GM21825 (cell line): ENCODE data around the gene SPATA6.
"Not testable (repeated sequence)": the region's sequence is repeated elsewhere in the genome, so short reads cannot be mapped to it uniquely, and the experiment has no call there.

Source experiments
- ATAC-seq: cut with Tn5 transposase; IDR thresholded peaks from one replicate; pipeline ENCODE4 v1.9.1; 2021; ENCODE audit warnings: mild to moderate bottlenecking, moderate library complexity; ENCODE audit not compliant: unreplicated experiment

The SPATA6 gene

DNA sequence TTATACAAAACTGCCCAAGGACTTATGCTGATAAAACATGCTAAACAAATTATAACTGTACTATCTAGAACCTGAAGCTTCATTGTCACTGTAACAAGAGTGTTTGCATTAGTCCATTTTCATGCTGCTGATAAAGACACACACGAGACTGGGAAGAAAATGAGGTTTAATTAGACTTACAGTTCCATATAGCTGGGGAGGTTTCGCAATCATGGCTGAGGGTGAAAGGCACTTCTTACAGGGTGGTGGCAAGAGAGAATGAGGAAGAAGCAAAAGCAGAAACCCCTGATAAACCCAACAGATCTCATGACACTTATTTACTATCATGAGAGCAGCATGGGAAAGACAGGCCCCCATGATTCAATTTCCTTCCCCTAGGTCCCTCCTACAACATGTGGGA, 100.4 kb downstream of the SPATA6 start:
- ATAC-seq: no peak

DNA sequence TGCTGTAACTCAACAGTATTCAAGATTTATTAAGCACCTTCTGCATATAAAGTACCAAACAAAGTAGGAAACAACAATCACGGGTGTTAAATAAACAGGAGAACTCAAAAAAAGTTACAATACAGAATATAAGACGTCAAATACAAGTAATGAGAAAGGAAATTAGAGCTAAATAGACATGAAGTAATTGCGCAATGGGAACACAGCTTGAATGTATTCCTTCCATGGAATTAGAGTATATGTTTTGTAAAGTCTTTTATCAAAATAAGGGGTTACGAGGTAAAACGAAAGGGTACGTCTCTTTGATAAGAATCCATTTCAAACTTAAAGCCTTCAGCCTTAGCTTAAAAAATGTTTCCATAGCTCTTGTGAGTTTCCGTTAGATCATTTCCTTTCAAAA, 109.1 kb downstream of the SPATA6 start:
- no peak for ATAC-seq

DNA sequence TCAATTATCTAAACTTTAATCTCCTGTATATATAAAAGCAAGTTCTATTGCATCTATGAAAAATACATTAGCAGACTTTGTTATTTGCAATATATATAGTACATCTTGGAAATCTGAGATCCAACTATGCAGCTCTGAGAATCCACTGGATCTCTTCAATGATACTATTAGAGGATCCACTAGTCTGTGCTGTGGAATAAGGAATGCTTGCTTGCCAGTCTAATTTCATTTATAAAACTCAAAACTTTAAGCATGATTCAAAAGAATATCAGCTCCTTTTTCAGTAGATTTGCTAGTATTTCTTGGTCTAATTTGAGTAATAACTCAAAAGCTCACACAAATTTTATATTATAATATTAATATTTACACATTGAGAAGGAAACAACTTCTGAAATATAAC, 115.1 kb downstream of the SPATA6 start:
- no peak for ATAC-seq

DNA sequence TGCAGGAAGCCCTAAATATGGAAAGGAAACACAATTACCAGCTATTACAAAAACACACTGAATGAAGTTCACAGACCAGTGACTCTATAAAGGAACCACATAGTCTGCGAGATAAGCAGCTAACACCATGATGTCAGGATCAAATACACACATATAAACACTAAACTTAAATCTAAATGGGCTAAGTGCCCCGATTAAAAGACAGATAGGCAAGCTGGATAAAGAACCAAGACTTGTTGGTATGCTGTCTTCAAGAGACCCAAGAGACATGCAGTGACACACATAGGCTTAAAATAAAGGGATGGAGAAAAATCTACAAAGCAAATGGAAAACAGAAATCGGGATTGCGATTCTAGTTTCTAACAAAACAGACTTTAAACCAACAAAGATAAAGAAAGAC, 127.6 kb downstream of the SPATA6 start:
- ATAC-seq: no peak

DNA sequence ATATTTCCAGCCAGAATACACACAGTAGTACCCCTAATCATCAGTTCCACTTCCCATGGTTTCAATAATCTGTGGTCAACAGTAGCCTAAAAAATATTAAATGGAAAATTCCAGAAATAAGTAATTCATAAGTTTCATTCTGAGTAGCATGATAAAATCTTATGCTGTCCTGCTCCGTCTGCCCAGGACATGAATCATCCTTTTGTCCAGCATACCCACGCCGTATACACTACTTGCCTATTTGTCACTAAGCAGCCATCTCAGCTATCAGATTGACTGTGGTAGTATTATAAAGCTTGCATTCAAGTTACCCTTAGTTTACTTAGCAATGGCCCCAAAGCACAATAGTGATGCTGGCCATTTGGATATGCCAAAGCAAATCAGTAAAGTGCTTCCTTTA, 130.8 kb downstream of the SPATA6 start:
- ATAC-seq: no peak

DNA sequence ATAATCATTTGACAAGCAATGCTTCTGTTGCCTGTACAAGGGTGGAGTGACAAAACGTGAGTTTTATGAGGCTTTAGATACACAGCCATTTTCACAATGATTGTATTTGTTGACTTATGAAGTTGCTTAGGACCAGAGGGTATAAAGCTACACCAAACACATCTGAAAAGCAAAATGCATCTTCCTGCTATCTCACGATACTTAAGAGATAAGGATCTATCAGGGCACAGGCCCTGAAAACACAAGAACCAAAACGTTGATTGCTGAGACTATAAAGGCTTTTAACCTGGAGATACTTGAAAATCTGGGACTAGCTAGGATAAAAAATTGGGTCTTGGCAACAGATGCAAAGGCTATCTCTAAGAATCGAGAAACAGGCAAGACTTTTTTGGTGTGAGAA, 133.7 kb downstream of the SPATA6 start:
- no peak for ATAC-seq

DNA sequence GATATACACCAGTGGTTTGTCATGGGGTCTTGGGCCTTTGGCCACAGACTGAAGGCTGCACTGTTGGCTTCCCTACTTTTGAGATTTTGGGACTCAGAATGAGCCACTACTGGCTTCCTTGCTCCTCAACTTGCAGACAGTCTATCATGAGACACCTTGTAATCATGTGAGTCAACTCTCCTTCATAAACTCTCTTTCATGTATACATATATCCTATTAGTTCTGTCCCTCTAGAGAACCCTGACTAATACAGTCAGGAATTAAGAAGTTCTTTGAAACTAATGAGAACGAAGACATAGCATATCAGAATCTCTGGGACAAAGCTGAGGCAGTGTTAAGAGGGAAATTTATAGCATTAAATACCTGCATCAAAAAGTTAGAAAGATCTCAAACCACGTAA, 138.7 kb downstream of the SPATA6 start:
- ATAC-seq: no peak

DNA sequence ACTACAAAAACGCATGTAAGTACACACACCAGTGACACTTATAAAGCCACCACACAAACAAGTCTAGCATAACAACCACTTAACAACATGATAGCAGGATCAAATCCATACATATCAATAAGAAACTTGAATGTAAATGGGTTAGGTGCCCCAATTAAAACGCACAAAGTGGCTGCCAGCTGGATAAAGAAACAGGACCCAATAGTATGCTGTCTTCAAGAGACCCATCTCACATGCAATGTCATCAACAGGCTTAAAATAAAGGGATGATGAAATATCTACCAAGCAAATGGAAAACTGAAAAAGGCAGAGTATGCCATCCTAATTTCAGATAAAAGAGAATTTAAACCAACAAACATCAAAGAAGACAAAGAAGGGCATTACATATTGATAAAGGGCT, 139.9 kb downstream of the SPATA6 start:
- no peak for ATAC-seq

DNA sequence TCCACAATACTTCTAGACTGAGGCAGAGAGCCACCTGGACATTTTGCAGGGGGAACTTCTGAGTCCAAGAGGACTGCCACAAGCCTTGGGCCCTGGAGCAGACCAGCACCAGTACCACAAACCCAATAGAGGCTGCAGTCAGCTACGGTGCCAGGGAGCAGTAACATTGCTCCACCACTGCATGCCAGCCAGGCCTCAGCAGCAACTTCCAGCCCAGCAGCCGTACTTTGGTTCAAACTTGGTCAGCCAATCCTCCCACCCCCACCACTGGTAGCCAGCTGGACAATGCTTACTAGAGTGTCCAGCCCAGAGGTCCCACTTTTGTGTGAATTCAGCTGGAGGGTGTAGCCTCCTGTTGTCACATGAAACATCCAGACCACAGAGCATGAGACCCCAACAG, 142.1 kb downstream of the SPATA6 start:
- ATAC-seq: no peak

DNA sequence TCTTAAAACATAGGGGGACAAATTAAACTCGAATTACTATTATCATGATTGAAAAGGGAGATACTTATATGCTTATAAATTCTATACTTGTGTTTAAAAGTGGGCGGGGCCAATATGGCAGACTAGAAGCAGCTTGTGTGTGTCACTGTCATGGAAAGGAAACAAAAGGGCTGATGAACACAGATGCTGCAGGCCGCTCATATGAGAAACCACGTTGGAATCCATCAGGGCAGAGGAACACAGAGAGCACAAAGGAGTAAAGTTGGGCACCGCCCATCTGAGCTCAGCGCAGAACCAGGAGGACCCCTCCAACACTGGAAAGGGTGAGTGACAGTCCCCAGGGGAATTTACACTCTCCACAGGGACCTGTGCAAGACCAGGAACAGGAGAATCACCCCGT, 142.5 kb downstream of the SPATA6 start:
- ATAC-seq: no peak

DNA sequence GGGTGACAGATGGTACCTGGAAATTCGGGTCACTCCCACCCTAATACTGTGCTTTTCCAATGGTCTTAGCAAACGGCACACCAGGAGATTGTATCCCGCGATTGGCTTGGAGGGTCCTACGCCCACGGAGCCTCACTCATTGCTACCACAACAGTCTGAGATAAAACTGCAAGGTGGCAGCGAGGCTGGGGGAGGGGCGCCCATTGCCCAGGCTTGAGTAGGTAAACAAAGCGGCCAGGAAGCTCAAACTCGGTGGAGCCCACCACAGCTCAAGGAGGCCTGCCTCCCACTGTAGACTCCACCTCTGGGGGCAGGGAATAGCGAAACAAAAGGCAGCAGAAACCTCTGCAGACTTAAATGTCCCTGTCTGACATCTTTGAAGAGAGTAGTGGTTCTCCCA, 160.2 kb downstream of the SPATA6 start:
- not testable (repeated sequence) for ATAC-seq

DNA sequence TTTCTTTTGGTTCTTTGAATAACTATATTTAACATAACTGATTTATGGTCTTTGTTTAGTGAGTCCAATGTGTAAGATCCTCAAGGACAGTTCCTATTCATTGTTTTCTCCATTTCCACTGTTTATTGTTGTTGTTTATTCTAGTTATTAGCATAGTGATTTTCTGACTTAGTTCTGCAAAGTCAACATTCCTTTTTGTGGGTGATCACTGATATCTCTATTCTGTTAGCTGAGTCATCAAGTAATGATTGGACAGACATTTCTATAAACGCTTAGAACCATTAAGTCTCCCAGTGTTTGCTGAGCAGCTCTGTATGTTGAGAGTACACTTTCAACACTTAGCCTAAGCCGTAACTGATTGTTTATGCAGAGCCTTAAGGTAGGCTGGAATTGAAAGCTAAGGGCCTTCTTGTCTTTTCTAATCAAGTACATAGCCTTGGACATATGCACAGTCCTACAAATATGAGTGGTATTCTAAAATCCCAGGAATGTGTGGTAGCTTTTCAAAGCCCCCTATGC, 162.4 kb downstream of the SPATA6 start:
- no peak for ATAC-seq

DNA sequence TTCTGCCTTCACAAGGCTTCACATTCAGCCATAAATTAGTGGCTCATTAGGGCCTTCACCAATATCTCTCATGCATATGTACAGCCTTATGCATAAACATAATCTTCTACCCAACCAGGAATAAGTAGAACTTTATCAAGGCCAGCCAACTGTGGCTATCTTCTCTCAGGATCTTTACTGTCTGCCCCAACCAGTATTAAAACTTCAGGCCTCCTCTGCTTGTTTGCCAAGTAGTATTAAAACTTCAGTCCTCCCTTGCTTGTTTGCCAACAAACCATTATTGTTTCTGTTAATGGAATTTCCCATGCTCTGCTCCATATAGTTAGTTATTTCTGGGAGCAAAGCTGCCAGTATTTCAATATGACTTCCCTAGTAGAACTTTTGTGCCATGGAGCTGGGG, 169.4 kb downstream of the SPATA6 start:
- no peak for ATAC-seq

DNA sequence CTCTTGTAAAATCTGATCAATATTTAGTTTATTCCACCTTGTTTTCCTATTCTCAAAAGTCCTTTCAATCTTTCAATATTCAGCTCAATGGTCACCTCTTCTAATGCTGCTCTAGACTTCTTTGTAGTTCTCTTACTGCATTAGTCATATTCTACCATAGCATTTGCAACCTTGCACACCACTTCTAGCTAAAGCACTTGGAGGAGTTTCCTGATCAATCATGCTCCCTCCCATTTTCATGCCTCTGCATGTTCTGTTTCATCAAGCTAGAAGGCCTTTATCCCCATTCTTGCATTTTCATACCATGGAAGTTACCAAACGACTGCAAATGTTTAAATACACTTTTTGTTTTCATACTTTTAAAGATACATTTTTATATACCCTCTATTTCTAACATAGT, 177.3 kb downstream of the SPATA6 start:
- no peak for ATAC-seq

DNA sequence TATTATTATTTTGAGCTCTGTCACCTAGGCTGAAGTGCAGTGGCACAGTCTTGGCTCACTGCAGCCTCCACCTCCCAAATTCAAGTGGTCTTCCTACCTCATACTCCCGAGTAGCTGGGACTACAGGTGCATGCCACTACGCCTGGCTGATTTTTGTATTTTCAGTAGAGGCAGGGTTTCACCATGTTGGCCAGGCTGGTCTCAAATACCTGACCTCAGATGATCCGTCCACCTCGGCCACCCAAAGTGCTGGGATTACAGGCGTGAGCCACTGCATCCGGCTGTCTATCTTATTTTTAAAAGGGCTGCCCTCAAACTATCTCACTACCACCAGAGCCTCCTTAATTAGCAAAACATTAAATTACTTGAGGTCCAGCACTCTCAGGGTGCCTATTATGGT, 177.9 kb downstream of the SPATA6 start:
- ATAC-seq: not testable (repeated sequence)

DNA sequence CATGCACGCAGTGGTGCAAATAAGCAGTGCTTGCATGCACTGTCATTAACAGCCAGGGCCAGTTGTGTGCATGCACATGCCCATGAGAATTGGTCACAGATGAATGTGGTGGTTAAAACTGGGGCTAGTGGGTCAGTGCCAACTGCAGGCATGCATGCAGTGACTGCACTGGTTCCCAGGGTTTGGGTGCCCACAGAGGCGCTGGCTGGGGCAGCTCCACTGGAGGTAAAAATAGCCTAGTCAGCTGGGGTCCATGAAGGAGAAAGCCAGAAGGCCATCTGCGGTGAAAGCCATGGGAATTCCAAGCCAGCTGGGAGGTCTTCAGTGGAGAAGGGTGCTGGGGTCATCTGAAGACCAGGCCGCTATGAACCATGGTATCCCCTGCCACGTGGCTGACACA, 179.3 kb downstream of the SPATA6 start:
- ATAC-seq: no peak

DNA sequence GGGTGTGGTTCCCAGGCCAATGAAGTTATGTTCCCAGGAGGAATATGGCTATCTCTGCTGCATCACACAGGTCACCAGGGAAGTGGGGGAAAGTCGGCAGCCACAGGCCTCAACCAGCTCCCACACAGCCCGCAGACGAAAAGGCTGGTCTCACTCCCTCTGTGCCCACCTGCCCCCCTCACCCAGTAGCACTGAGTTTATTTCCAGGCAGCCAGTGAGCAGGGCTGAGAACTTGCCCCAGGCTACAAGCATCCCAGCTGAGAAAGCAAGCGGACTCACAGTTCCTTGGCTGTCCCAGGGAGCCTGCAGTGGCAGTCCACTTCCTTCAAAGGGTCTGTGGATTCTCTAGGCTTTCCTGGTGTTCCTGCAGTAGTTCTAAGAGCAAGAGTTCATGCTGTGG, 180.6 kb downstream of the SPATA6 start:
- ATAC-seq: no peak

DNA sequence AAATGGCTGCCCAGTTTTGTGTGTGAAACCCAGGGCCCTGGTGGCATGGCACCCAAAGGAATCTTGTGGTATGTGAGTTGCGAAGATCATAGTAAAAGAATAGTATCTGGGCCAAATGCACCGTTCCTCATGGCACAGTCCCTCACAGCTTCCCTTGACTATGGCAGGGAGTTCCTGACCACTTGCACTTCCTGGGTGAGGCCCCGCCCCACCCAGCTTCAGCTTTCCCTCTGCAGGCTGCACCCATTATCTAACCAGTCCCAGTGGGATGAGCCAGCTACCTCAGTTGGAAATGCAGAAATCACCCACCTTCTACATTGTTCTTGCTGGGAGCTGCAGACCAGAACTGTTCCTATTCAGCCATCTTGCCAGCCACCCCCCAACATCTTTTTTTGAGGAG, 186.5 kb downstream of the SPATA6 start:
- no peak for ATAC-seq

DNA sequence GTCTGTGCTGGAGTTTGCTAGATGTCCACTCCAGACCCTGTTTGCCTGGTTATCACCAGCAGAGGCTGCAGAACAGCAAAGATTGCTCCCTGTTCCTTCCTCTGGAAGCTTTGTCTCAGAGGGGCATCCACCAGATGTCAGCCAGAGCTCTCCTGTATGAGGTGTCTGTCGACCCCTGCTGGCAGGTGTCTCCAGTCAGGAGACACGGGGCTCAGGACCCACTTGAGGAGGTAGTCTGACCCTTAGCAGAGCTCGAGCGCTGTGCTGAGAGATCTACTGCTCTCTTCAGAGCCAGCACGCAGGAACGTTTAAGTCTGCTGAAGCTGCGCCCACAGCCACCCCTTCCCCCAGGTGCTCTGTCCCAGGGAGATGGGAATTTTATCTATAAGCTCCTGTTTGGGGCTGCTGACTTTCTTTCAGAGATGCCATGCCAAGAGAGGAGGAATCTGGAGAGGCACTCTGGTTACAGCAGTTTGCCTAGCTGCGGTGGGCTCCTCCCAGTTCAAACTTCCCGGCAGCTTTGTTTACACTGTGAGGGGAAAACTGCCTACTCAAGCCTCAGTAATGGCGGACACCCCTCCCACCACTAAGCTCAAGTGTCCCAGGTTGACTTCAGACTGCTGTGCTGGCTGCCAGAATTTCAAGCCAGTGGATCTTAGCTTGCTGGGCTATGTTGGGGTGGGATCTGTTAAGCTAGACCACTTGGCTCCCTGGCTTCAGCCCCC, 187.1 kb downstream of the SPATA6 start:
- ATAC-seq: not testable (repeated sequence)

DNA sequence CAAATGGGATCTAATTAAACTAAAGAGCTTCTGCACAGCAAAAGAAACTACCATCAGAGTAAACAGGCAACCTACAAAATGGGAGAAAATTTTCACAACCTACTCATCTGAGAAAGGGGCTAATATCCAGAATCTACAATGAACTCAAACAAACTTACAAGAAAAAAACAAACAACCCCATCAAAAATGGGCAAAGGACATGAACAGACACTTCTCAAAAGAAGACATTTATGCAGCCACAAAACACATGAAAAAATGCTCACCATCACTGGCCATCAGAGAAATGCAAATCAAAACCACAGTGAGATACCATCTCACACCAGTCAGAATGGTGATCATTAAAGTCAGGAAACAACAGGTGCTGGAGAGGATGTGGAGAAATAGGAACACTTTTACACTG, 189.7 kb downstream of the SPATA6 start:
- not testable (repeated sequence) for ATAC-seq

DNA sequence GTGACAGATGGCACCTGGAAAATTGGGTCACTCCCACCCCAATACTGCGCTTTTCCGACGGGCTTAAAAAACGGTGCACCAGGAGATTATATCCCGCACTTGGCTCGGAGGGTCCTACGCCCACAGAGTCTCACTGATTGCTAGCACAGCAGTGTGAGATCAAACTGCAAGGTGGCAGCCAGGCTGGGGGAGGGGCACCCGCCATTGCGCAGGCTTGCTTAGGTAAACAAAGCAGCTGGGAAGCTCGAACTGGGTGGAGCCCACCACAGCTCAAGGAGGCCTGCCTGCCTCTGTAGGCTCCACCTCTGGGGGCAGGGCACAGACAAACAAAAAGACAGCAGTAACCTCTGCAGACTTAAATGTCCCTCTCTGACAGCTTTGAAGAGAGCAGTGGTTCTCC, 194.6 kb downstream of the SPATA6 start:
- ATAC-seq: not testable (repeated sequence)

DNA sequence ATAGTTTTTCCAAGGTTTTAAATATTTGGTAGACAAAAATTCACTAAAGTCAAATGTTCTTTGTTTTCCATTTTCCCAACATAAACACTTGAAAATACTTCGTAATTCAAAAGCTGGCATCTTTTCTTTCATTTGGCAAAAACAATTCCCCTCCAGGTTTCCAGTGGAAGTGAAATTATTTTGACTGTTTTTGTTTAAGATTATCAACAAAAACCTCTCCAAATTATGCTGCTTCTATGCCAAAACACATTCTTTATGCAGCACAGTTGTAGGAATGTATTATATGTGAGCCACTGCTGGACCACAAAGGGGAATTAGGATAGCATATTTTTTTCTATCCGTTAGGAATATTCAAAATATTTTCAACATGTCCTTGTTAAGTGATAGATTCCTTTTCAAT, 205.4 kb downstream of the SPATA6 start:
- ATAC-seq: no peak

DNA sequence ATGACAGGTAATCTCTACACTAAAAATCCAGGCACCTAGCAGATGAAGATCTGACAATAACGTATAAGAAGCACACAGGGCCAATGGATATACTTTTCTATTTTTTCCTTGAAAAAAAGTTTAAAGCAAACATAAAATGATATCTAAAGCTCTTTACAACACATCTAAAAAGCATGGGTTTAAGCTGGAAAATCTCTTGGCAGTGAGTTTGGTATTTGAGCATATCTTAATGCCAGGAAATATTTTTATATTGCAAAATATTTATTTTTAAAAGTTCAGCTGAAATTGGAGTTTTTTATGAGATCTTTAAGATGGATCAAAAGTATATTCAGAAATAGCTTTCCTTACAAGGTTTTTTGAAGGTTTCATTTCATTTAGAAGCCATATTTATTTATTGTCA, 209.0 kb downstream of the SPATA6 start:
- no peak for ATAC-seq
